Erythroblast (primary cell): ENCODE measurements around the gene DTX3L.

Experiments
- GATA1 ChIP-seq: IDR thresholded peaks from 2 replicates; pipeline ENCODE4 v1.6.1; 2011; ENCODE audit warnings: low read depth, mild to moderate bottlenecking, control low read depth, low read length, moderate library complexity
- POLR2A ChIP-seq: IDR thresholded peaks from 2 replicates; pipeline ENCODE4 v1.6.1; 2011; ENCODE audit warnings: mild to moderate bottlenecking, low read length

DNA sequence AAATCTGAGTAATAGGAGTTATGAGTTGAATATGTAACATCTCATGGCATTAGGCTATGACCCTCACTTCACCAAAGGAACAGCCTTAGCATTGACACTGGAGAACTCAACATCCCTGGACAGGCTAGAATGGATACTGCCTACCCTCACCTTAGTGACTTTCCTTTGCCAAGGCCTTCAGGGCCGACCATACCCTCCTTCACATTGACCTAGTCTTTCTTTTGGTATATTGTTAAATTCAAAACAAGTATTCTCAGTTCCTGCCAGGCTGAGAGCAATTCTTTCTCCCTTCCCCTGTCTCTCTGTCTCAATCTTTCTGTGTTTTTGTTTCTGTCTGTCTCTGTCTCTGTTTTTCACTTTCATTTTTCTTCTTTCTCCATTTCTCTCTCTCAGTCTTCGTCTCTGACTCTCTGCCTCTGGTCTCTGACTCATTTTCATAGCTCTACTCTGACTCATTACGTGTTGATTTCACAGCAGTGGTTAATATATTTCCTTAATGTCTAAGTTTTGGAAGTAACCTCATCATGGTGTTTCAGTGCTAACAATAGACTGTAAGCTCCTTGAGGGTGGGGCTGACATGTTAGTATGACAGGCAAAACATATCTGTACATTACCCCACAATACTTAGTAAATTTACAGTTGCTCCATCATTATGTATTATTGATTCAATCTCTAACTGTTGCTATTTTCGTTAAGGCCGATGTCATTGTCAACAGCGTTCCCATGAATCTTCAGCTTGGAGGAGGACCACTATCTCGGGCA, 45.8 kb downstream of the DTX3L start:
- no peak for TF ChIP-seq POLR2A
- no peak for TF ChIP-seq GATA1
